Measurements from ENCODE around the gene SOST. TPM values are rescaled to one million over a fixed set of nuclear protein-coding genes. Genes with fewer than 3 reads are reported as not detected.
"Not testable (repeated sequence)": the region's sequence is repeated elsewhere in the genome, so short reads cannot be mapped to it uniquely, and the experiment has no call there.

The SOST gene
- 1 to 10 TPM in 1 of 4 donors, under 1 TPM in 2, not detected in 1; 0.29 to 2.0 (median 0.34) TPM for total RNA-seq
- 1.6 TPM for polyA plus RNA-seq
- long read RNA-seq, donor 1, partial matches to known transcripts, result 0 of 3 reads
- long read RNA-seq, donor 1, other reads (novel, unspliced or antisense), result 0 of 3 reads
- long read RNA-seq, donor 2, partial matches to known transcripts, result 1 of 1 reads
- long read RNA-seq, donor 2, other reads (novel, unspliced or antisense), result 0 of 1 reads
- long read RNA-seq, donor 3, result 0 reads
- long read RNA-seq, donor 4, partial matches to known transcripts, result 1 of 2 reads
- long read RNA-seq, donor 4, other reads (novel, unspliced or antisense), result 0 of 2 reads

DNA sequence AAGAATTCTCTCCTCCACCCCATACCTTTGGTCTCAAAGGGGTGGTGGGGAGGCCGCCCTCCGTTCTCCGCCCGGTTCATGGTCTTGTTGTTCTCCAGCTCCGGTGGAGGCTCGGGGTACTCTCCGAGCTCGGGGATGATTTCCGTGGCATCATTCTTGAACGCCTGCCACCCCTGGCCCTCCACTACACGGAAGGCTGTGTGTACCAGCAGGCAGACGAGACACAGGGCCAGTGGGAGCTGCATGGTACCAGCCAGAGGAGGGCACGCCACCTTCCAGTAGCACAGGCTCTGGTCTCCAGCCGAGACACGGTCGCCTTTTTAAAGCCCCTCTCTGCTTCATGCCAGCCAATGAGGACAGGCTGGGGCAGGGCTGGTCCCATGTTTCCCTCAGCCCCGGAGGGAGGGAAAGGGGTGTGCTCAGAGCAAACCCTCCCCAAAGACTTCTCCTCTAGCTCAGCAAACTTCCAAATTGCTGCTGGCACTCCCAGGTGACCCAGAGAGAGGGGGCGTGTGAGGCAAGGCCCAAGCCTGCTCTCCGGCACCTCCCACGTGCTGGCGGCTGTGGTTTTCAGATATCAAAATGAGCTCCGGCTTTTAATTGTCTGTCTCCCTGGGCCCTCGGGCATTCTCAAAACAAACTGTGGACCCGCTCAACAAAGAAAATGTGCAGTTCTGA is at the start of gene SOST:
Gene SOST, minus strand, starts transcription at position 295 of the 678 bp plus-strand sequence. Its CDS starts 50 bp downstream, at position 245.
- Histone ChIP-seq H3K27ac (ENCODE audit: low read length) (no peak within 1 kb of the TSS), H3K9me3 (ENCODE audit: control insufficient read depth, low read length) (no peaks in the 10 kb centered on the region), H3K27me3 (ENCODE audit: control insufficient read depth, insufficient read depth) (no peaks in the 10 kb centered on the region), H3K4me1 (ENCODE audit: control insufficient read depth, insufficient read depth, low read length) (peaks cover 3% of the 10 kb centered on the region), H3K4me3 (ENCODE audit: low read length) (no peak within 1 kb of the TSS)
- intact Hi-C loops (cut with DNase I), result loop anchor here (2.0 to 10.0 kb wide), 3 partner anchors 64 to 204 kb away; no protein-coding TSS in a partner anchor
- ATAC-seq (no peak), DNase-seq (no peak)
- 86% methylated on average over 24 of the region's 24 CpGs for WGBS

DNA sequence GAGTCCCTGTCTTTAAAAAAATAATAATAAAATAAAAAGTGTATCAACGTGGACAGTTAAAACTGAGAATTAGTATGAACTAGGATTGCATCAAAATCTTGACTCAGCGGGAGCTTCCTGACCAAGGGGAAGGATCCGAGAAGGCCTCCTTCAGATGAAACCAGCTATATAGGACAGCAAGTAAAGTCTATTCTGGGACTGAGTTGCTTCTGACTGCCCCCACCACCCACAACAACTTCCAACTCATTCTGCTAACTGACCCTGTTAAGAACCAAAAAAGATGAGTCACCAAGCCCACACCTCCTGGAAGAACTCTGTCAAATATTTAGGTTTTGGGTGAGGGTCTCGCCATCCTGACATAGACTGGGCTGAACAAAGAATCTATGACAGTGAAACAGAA is 49.5 kb upstream of the SOST start:
- WGBS, result 95% methylated on average over 4 of the region's 4 CpGs
- Histone ChIP-seq H3K27ac (ENCODE audit: low read length) (no peak overlapping the region), H3K27me3 (ENCODE audit: control insufficient read depth, insufficient read depth) (no peaks in the 10 kb centered on the region), H3K4me3 (ENCODE audit: low read length) (no peak overlapping the region), H3K9me3 (ENCODE audit: control insufficient read depth, low read length) (no peaks in the 10 kb centered on the region), H3K4me1 (ENCODE audit: control insufficient read depth, insufficient read depth, low read length) (no peaks in the 10 kb centered on the region)
- ATAC-seq (no peak), DNase-seq (no peak)
- intact Hi-C loops (cut with DNase I), result no loop called here

DNA sequence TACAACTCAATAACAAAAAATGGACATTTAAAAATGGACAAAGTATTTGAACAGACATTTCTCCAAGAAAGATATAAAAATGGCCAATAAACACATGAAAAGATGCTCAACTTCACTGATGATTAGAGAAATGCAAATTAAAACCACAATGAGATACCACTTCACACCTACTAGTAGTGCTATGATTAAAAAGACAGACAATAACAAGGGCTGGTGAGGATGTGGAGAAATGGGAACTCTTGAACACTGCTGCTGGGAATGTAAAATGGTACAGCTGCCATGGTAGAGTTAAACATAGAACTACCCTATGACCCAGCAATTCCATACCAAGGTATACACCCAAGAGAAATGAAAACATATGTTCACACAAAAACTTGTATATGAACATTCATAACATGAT is 46.5 kb upstream of the SOST start:
- Histone ChIP-seq H3K27me3 (ENCODE audit: control insufficient read depth, insufficient read depth) (no peaks in the 10 kb centered on the region), H3K4me3 (ENCODE audit: low read length) (no peak overlapping the region), H3K9me3 (ENCODE audit: control insufficient read depth, low read length) (no peaks in the 10 kb centered on the region), H3K4me1 (ENCODE audit: control insufficient read depth, insufficient read depth, low read length) (no peaks in the 10 kb centered on the region), H3K27ac (ENCODE audit: low read length) (no peak overlapping the region)
- intact Hi-C loops (cut with DNase I), result no loop called here
- ATAC-seq (no peak), DNase-seq (no peak)

DNA sequence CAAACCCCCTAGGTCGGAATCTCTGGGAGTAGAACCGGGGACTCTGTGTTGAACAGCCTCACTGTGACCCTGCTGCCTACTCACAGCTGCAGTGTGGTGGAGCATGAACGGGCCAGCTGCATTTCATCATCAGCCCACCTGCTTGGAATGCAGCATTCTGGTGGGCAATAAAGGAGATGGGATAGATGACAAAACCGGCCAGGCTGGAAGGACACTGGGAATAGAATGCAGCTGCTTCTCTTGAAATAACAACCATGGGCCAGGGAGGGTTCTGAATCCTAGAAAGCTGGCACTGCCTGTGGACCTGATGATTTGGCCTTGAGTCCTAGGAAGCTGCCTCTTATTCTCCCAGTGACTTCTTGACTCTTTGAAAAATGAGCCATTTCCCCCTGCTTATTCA is 45.2 kb upstream of the SOST start:
- ATAC-seq (no peak), DNase-seq (no peak)
- H3K4me1 ChIP-seq (ENCODE audit: control insufficient read depth, insufficient read depth, low read length), result no peaks in the 10 kb centered on the region
- H3K27ac ChIP-seq (ENCODE audit: low read length), result no peak overlapping the region
- no peak overlapping the region for H3K4me3 ChIP-seq (ENCODE audit: low read length)
- H3K9me3 ChIP-seq (ENCODE audit: control insufficient read depth, low read length), result no peaks in the 10 kb centered on the region
- intact Hi-C loops (cut with DNase I), result no loop called here
- H3K27me3 ChIP-seq (ENCODE audit: control insufficient read depth, insufficient read depth), result no peaks in the 10 kb centered on the region
- 63% methylated on average over 4 of the region's 4 CpGs for WGBS

DNA sequence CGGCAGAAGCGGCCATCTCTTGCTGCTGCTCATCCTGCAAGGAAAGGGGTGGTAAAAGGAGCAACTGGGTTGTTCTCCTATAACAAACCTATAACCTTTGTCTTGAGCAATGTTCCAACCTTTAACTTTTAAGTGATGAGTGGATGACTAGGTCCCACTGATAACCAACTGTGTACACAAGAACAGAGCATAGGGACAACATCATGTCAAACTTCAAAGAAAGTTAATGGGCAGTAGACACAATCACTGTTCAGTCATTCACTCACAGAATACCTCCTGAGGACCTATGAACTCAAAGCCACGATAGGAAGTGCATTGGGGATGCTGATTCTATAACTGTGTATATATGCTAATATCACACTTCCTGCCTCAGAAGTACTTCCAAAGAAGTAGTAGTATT is 43.3 kb upstream of the SOST start:
- 78% methylated on average over 3 of the region's 3 CpGs for WGBS
- Histone ChIP-seq H3K27me3 (ENCODE audit: control insufficient read depth, insufficient read depth) (no peaks in the 10 kb centered on the region), H3K9me3 (ENCODE audit: control insufficient read depth, low read length) (no peaks in the 10 kb centered on the region), H3K4me1 (ENCODE audit: control insufficient read depth, insufficient read depth, low read length) (no peaks in the 10 kb centered on the region), H3K4me3 (ENCODE audit: low read length) (no peak overlapping the region), H3K27ac (ENCODE audit: low read length) (no peak overlapping the region)
- intact Hi-C loops (cut with DNase I), result no loop called here
- ATAC-seq, result peak in 1 of 2 donors; percentile 15
- DNase-seq, result no peak

DNA sequence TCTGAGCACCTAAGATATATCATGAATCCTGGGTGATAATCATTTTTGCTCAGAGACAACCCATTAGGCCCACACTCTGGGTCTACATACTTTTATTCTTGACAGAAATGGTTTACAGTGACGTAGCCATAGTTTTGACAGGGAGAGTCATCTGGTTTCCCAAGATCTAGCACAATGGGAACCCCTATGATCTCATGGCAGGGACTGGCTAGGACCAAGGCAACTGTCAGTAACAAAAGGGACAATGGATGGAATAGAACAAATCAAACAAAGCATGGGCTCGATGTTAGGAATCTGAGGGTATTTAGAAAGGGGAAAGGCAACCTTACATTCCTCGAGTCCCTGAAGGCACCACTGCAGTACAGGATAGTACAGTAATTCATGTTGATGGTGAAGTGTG is 42.1 kb upstream of the SOST start:
- WGBS, result 95% methylated on average over 3 of the region's 3 CpGs
- no peak for DNase-seq
- H3K27me3 ChIP-seq (ENCODE audit: control insufficient read depth, insufficient read depth), result no peaks in the 10 kb centered on the region
- no peak for ATAC-seq
- H3K4me3 ChIP-seq (ENCODE audit: low read length), result no peak overlapping the region
- intact Hi-C loops (cut with DNase I), result no loop called here
- H3K27ac ChIP-seq (ENCODE audit: low read length), result no peak overlapping the region
- no peaks in the 10 kb centered on the region for H3K4me1 ChIP-seq (ENCODE audit: control insufficient read depth, insufficient read depth, low read length)
- no peaks in the 10 kb centered on the region for H3K9me3 ChIP-seq (ENCODE audit: control insufficient read depth, low read length)

DNA sequence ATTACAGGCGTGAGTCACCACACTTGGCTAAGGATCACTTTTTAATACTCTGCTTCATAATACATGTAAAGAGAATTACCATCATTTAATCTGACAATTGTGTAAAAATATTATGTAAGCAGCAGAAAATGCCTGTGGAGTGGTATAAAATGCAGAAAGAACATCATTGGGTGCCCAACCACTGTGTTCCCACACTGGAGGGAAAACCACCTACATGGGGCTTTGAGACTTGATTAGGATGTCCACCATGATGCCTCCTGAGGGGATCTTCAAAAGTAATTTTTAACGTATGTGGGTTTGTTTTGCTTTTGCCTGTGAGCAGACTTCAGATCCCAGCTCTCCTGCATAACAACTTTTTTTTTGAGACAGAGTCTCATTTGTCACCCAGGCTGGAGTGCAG is 40.5 kb upstream of the SOST start:
- intact Hi-C loops (cut with DNase I), result no loop called here

DNA sequence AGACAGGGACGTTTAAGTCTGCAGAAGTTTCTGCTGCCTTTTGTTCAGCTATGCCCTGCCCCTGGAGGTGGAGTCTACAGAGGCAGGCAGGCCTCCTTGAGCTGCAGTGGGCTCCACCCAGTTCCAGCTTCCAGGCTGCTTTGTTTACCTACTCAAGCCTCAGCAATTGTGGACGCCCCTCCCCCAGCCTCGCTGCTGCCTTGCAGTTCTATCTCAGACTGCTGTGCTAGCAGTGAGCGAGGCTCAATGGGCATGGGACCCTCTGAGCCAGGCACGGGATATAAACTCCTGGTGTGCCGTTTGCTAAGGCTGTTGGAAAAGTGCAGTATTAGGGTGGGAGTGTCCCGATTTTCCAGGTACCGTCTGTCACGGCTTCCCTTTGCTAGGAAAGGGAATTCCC is 39.4 kb upstream of the SOST start:
- ATAC-seq; H3K9me3 ChIP-seq (ENCODE audit: control insufficient read depth, low read length); H3K27ac ChIP-seq (ENCODE audit: low read length); DNase-seq; H3K27me3 ChIP-seq (ENCODE audit: control insufficient read depth, insufficient read depth); H3K4me3 ChIP-seq (ENCODE audit: low read length); H3K4me1 ChIP-seq (ENCODE audit: control insufficient read depth, insufficient read depth, low read length); intact Hi-C loops (cut with DNase I): not testable (repeated sequence)
- 84% methylated on average over 9 of the region's 9 CpGs for WGBS

More for the DNA sequence above, 40.5 kb upstream of the SOST start:
- WGBS, result 81% methylated on average over 2 of the region's 2 CpGs
- Histone ChIP-seq H3K27me3 (ENCODE audit: control insufficient read depth, insufficient read depth) (no peaks in the 10 kb centered on the region), H3K4me3 (ENCODE audit: low read length) (no peak overlapping the region), H3K9me3 (ENCODE audit: control insufficient read depth, low read length) (no peaks in the 10 kb centered on the region), H3K4me1 (ENCODE audit: control insufficient read depth, insufficient read depth, low read length) (no peaks in the 10 kb centered on the region), H3K27ac (ENCODE audit: low read length) (no peak overlapping the region)
- ATAC-seq (peak; percentile 30 to 55), DNase-seq (no peak)

DNA sequence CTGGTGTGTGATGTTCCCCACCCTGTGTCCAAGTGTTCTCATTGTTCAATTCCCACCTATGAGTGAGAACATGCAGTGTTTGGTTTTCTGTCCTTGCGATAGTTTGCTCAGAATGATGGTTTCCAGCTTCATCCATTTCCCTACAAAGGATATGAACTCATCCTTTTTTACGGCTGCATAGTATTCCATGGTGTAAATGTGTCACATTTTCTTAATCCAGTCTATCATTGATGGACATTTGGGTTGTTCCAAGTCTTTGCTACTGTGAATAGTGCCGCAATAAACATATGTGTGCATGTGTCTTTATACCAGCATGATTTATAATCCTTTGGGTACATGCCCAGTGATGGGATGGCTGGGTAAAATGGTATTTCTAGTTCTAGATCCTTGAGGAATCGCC is 34.1 kb upstream of the SOST start:
- H3K4me3 ChIP-seq (ENCODE audit: low read length); H3K4me1 ChIP-seq (ENCODE audit: control insufficient read depth, insufficient read depth, low read length); H3K27me3 ChIP-seq (ENCODE audit: control insufficient read depth, insufficient read depth); ATAC-seq; intact Hi-C loops (cut with DNase I); DNase-seq; H3K9me3 ChIP-seq (ENCODE audit: control insufficient read depth, low read length); H3K27ac ChIP-seq (ENCODE audit: low read length): not testable (repeated sequence)
- WGBS, result 82% methylated on average over 4 of the region's 4 CpGs

DNA sequence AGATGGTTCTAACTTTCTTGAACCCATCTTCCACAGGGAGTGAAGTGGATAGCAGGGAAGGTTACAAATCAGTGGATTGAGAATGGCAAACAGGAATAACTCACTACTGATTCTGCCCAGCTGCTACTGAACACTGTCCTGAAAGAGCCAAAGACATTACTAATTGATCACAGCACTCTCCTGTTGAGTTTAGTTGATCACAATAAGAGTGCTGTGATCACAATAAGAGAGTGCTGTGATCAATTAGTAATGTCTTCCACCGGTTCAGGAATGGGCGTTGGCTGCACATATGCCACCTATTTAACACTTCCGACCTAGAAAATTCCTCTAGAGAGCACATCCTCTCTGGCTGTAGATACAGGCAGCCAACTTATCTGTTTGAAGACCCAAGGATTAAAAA is 33.0 kb upstream of the SOST start:
- intact Hi-C loops (cut with DNase I), result no loop called here
- no peak for DNase-seq
- no peaks in the 10 kb centered on the region for H3K9me3 ChIP-seq (ENCODE audit: control insufficient read depth, low read length)
- H3K27ac ChIP-seq (ENCODE audit: low read length), result no peak overlapping the region
- no peak overlapping the region for H3K4me3 ChIP-seq (ENCODE audit: low read length)
- ATAC-seq, result peak in 1 of 2 donors; percentile 81
- H3K27me3 ChIP-seq (ENCODE audit: control insufficient read depth, insufficient read depth), result no peaks in the 10 kb centered on the region
- 10% methylated on average over 3 of the region's 3 CpGs for WGBS
- H3K4me1 ChIP-seq (ENCODE audit: control insufficient read depth, insufficient read depth, low read length), result no peaks in the 10 kb centered on the region

DNA sequence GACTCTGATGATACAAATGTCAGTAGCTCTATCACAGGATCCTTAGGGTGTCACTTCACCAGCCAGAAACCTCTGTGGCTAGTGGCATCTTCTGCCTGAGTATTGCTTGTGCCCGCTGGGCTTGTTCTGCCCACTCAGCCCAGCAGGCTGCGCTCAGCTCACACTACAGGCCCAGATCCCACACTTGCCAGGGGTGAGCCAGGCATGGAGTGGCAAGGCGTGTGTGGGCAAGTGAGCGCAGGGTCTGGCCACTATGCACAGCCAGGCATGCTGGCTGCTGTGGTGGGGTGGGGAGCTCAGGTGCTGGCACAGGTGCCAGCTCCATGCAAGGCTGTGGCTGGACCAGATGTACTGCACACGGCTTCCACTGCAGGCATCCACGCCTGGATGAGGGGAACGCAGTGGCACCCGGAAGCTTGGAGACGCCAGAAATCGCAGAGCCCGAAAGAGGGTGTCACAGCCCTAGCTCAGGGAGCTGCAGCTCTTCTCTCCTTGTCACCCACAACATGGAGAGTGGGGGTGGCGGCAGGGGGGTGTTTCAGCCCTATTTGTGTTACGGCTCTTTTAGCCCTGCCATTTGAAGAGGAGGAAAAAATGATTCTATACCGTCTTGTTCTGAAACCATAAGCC is 31.8 kb upstream of the SOST start:
- Histone ChIP-seq H3K4me1 (ENCODE audit: control insufficient read depth, insufficient read depth, low read length) (no peaks in the 10 kb centered on the region), H3K27me3 (ENCODE audit: control insufficient read depth, insufficient read depth) (no peaks in the 10 kb centered on the region), H3K4me3 (ENCODE audit: low read length) (no peak overlapping the region), H3K9me3 (ENCODE audit: control insufficient read depth, low read length) (no peaks in the 10 kb centered on the region), H3K27ac (ENCODE audit: low read length) (no peak overlapping the region)
- intact Hi-C loops (cut with DNase I), result no loop called here
- DNase-seq (no peak), ATAC-seq (peak in 1 of 2 donors; percentile 42)
- WGBS, result 84% methylated on average over 14 of the region's 14 CpGs

Measured in right cardiac atrium (tissue), 5 donors.